OCI-LY3 (cell line): Measurements from ENCODE around the gene OSMR.

Experiments used
- H2AFZ ChIP-seq: fragments of 200-600, 300-600 bp; shearing (Covaris generic); 2 replicates; pipeline ENCODE4 v1.6.0; 2014; ENCODE audit warnings: antibody characterized with exemption, low read depth, low read length
- H3K27ac ChIP-seq: fragments of 200-600, 300-600 bp; sonication (generic); 2 replicates; pipeline ENCODE4 v1.5.1; 2014; ENCODE audit warnings: mild to moderate bottlenecking, low read length, moderate library complexity, mixed read lengths
- H3K27me3 ChIP-seq: fragments of 200-600, 300-600 bp; sonication (generic); 2 replicates; pipeline ENCODE4 v1.6.1; 2014; ENCODE audit warnings: low read depth, low read length, mixed read lengths
- H3K36me3 ChIP-seq: fragments of 200-600, 300-600 bp; sonication (generic); replicated peaks from 2 replicates; pipeline ENCODE3; 2014; ENCODE audit warnings: low read depth, low read length, mixed read lengths
- H3K4me1 ChIP-seq: fragments of 300-600, 200-600 bp; sonication (generic); 2 replicates; pipeline ENCODE4 v1.6.1; 2014; ENCODE audit warnings: low read length, mixed read lengths
- H3K4me2 ChIP-seq: fragments of 200-600, 300-600 bp; sonication (generic); 2 replicates; pipeline ENCODE4 v1.6.1; 2014; ENCODE audit warnings: low read length, mixed read lengths
- H3K4me3 ChIP-seq: fragments of 300-600, 200-600 bp; sonication (generic); 2 replicates; pipeline ENCODE4 v1.5.1; 2014; ENCODE audit warnings: antibody characterized with exemption, mild to moderate bottlenecking, low read length, moderate library complexity
- H3K79me2 ChIP-seq: fragments of 300-600, 200-600 bp; shearing (Covaris generic); 2 replicates; pipeline ENCODE4 v1.6.1; 2014; ENCODE audit warnings: mild to moderate bottlenecking, low read length, mixed read lengths
- H3K9ac ChIP-seq: fragments of 300-600, 200-600 bp; shearing (Covaris generic); 2 replicates; pipeline ENCODE4 v1.6.0; 2014; ENCODE audit warnings: mild to moderate bottlenecking, low read length, moderate library complexity
- H3K9me3 ChIP-seq: fragments of 200-600, 300-600 bp; shearing (Covaris generic); 2 replicates; pipeline ENCODE4 v1.6.1; 2014; ENCODE audit warnings: low read length, mixed read lengths; ENCODE audit not compliant: insufficient read depth
- H4K20me1 ChIP-seq: fragments of 200-600, 300-600 bp; sonication (generic); 2 replicates; pipeline ENCODE4 v1.6.1; 2016; ENCODE audit warnings: low read length, mixed read lengths; ENCODE audit not compliant: insufficient read depth
- CTCF ChIP-seq: fragments of 200-600, 300-600 bp; sonication (generic); IDR thresholded peaks from 2 replicates; pipeline ENCODE4 v1.5.1; 2014; ENCODE audit warnings: antibody characterized with exemption, low read length, low read depth
- EZH2phosphoT487 ChIP-seq: fragments of 200-600 bp; shearing (Covaris generic); IDR thresholded peaks from 2 replicates; pipeline ENCODE4 v1.6.1; 2018; ENCODE audit warnings: antibody characterized with exemption, mixed run types, low read depth

Gene OSMR

GRCh38 chr5:38800515-38800914 lies 45.3 kb upstream of the OSMR start:
- Histone ChIP-seq H3K36me3 (no peaks in the 10 kb centered on the region), H3K79me2 (no peaks in the 10 kb centered on the region), H3K4me3 (no peak overlapping the region), H3K4me2 (no peak overlapping the region), H3K9ac (no peak overlapping the region), H4K20me1 (no peaks in the 10 kb centered on the region), H3K27me3 (no peaks in the 10 kb centered on the region; the same call in 1 of the 2 replicates), H3K27ac (no peak overlapping the region), H3K9me3 (no peaks in the 10 kb centered on the region), H2AFZ (no peak overlapping the region), H3K4me1 (no peaks in the 10 kb centered on the region)
- TF ChIP-seq EZH2phosphoT487 (no peak), CTCF (no peak)

GRCh38 chr5:38802125-38802524 lies 43.7 kb upstream of the OSMR start:
- no peaks in the 10 kb centered on the region for H3K79me2 ChIP-seq
- H3K27ac ChIP-seq, result no peak overlapping the region
- H3K4me3 ChIP-seq, result no peak overlapping the region
- no peaks in the 10 kb centered on the region for H3K4me1 ChIP-seq
- H4K20me1 ChIP-seq, result no peaks in the 10 kb centered on the region
- H3K36me3 ChIP-seq, result no peaks in the 10 kb centered on the region
- peaks cover 3% of the 10 kb centered on the region; the same call in 1 of the 2 replicates for H3K27me3 ChIP-seq
- H2AFZ ChIP-seq, result no peak overlapping the region
- TF ChIP-seq EZH2phosphoT487, result no peak
- TF ChIP-seq CTCF, result no peak
- no peak overlapping the region for H3K9ac ChIP-seq
- H3K4me2 ChIP-seq, result no peak overlapping the region
- H3K9me3 ChIP-seq, result no peaks in the 10 kb centered on the region

- H3K27ac ChIP-seq, result no peak overlapping the region
- peaks cover 3% of the 10 kb centered on the region; the same call in 1 of the 2 replicates for H3K27me3 ChIP-seq
- H3K4me3 ChIP-seq, result no peak overlapping the region
- no peak overlapping the region for H3K9ac ChIP-seq
- no peaks in the 10 kb centered on the region for H3K9me3 ChIP-seq
- no peaks in the 10 kb centered on the region for H3K79me2 ChIP-seq
- H3K4me2 ChIP-seq, result no peak overlapping the region
- no peaks in the 10 kb centered on the region for H3K4me1 ChIP-seq
- TF ChIP-seq CTCF (no peak), EZH2phosphoT487 (no peak)
- no peak overlapping the region for H2AFZ ChIP-seq
- no peaks in the 10 kb centered on the region for H3K36me3 ChIP-seq
- H4K20me1 ChIP-seq, result no peaks in the 10 kb centered on the region
Measured at GRCh38 chr5:38803246-38803645, 42.6 kb upstream of the OSMR start.

- H3K4me2 ChIP-seq, result no peak overlapping the region
- H3K9ac ChIP-seq, result no peak overlapping the region
- no peak overlapping the region for H3K27ac ChIP-seq
- H4K20me1 ChIP-seq, result no peaks in the 10 kb centered on the region
- no peak overlapping the region for H3K4me3 ChIP-seq
- H3K4me1 ChIP-seq, result no peaks in the 10 kb centered on the region
- no peak overlapping the region for H2AFZ ChIP-seq
- TF ChIP-seq EZH2phosphoT487 (no peak), CTCF (no peak)
- H3K27me3 ChIP-seq, result peaks cover 3% of the 10 kb centered on the region; the same call in 1 of the 2 replicates
- no peaks in the 10 kb centered on the region for H3K36me3 ChIP-seq
- H3K79me2 ChIP-seq, result no peaks in the 10 kb centered on the region
- no peaks in the 10 kb centered on the region for H3K9me3 ChIP-seq
Measured at GRCh38 chr5:38806775-38807258, 39.0 kb upstream of the OSMR start.
